Breast epithelium (tissue), 4 donors: Measurements from ENCODE around the gene MAK. TPM values are rescaled to one million over a fixed set of nuclear protein-coding genes. Genes with fewer than 3 reads are reported as not detected.
"Not testable (repeated sequence)": the region's sequence is repeated elsewhere in the genome, so short reads cannot be mapped to it uniquely, and the experiment has no call there.

Experiments used
- DNase-seq, 2 donors: peaks; one replicate each; pipeline ENCODE4 v3.0.0-alpha.2; 2019; ENCODE audit warnings: low spot score in 2 of 2
- H3K27ac ChIP-seq, 2 donors: fragments of 200-600 bp; sonication (generic) in 1 of 2; one replicate each; pipeline ENCODE4 v1.5.1; 2016 to 2019; ENCODE audit warnings: mild to moderate bottlenecking in 1 of 2
- H3K27me3 ChIP-seq, 2 donors: fragments of 200-600 bp; sonication (generic) in 1 of 2; one replicate each; pipeline versions ENCODE4 v1.5.1 to v1.6.0; 2017 to 2019; ENCODE audit warnings: control low read depth in 1 of 2, mild to moderate bottlenecking in 1 of 2
- H3K36me3 ChIP-seq: fragments of 200-600 bp; one replicate; pipeline ENCODE4 v1.5.1; 2019
- H3K4me1 ChIP-seq, 2 donors: fragments of 200-600 bp; sonication (generic); one replicate each; pipeline ENCODE4 v1.5.1; 2016 to 2019; ENCODE audit warnings: control low read depth in 1 of 2
- H3K4me3 ChIP-seq, 3 donors: fragments of 200-600 bp; sonication (generic); 1 replicate in 2 of 3; 2 replicates in 1 of 3; pipeline ENCODE4 v1.5.1; 2016 to 2019; ENCODE audit warnings: mild to moderate bottlenecking in 3 of 3, moderate library complexity in 2 of 3
- H3K9me3 ChIP-seq, 2 donors: fragments of 200-600 bp; sonication (generic) in 1 of 2; one replicate each; pipeline ENCODE4 v1.5.1; 2016 to 2019; ENCODE audit warnings: control low read depth in 1 of 2
- CTCF ChIP-seq, 3 donors: fragments of 450-650 bp; IDR thresholded peaks; one replicate each; pipeline ENCODE4 v1.5.1; 2016 to 2017; ENCODE audit warnings: antibody characterized with exemption in 3 of 3, mild to moderate bottlenecking in 3 of 3, moderate library complexity in 3 of 3
- POLR2A ChIP-seq: fragments of 450-650 bp; IDR thresholded peaks from one replicate; pipeline ENCODE4 v1.6.1; 2016; ENCODE audit warnings: antibody characterized with exemption, mild to moderate bottlenecking, moderate library complexity
- POLR2AphosphoS5 ChIP-seq, 3 donors: sonication (generic); formaldehyde crosslinking; IDR thresholded peaks; one replicate each; pipeline ENCODE4 v1.6.1; 2017; ENCODE audit warnings: antibody characterized with exemption in 3 of 3
- intact Hi-C: fragments of 100-400 bp; cut with DNase I; formaldehyde crosslinking; loops from one replicate; pipeline ENCODE4 v1.15.1; 2023; ENCODE audit warnings: low total_unique reads
- total RNA-seq, 3 donors: library from RNA; depleted of rRNA; stranded (reverse); fragments of >200 nt; gene quantifications; one replicate each; pipeline ENCODE4 v1.1.0, GENCODE V29; 2016

MAK gene
- total RNA-seq, 3 donors from 2014 or later = 0.16 to 0.98 (median 0.59) TPM

GRCh38 chr6:10877012-10877411 is 38.7 kb upstream of the MAK start:
- H3K36me3 ChIP-seq = no peaks in the 10 kb centered on the region
- H3K27me3 ChIP-seq = peaks cover 0 to 13% of the 10 kb centered on the region in 2 donors
- no peaks in the 10 kb centered on the region for H3K4me1 ChIP-seq
- no peak for TF ChIP-seq POLR2A
- no peak for TF ChIP-seq POLR2AphosphoS5 (IDR thresholded peaks at IDR 0.05)
- no peak for TF ChIP-seq CTCF (IDR thresholded peaks at IDR 0.05)
- no peak overlapping the region for H3K4me3 ChIP-seq
- no peak overlapping the region for H3K27ac ChIP-seq
- H3K9me3 ChIP-seq = no peaks in the 10 kb centered on the region
- DNase-seq = no peak
- intact Hi-C loops = no loop called here

- no peaks in the 10 kb centered on the region for H3K9me3 ChIP-seq
- DNase-seq = no peak
- H3K27me3 ChIP-seq = no peaks in the 10 kb centered on the region
- H3K36me3 ChIP-seq = no peaks in the 10 kb centered on the region
- no peak overlapping the region for H3K27ac ChIP-seq
- TF ChIP-seq POLR2A = no peak
- H3K4me1 ChIP-seq = no peaks in the 10 kb centered on the region
- intact Hi-C loops = no loop called here
- H3K4me3 ChIP-seq = no peak overlapping the region
Observed at GRCh38 chr6:10875026-10875425, 36.7 kb upstream of the MAK start.

GRCh38 chr6:10874207-10874606 is 35.9 kb upstream of the MAK start:
- TF ChIP-seq POLR2A (no peak), CTCF (IDR thresholded peaks at IDR 0.05) (no peak), POLR2AphosphoS5 (IDR thresholded peaks at IDR 0.05) (no peak)
- Histone ChIP-seq H3K36me3 (no peaks in the 10 kb centered on the region), H3K4me1 (no peaks in the 10 kb centered on the region), H3K27ac (no peak overlapping the region), H3K27me3 (no peaks in the 10 kb centered on the region), H3K9me3 (no peaks in the 10 kb centered on the region), H3K4me3 (no peak overlapping the region)
- intact Hi-C loops = no loop called here
- no peak for DNase-seq

- intact Hi-C loops = no loop called here
- Histone ChIP-seq H3K27me3 (no peaks in the 10 kb centered on the region), H3K4me3 (no peak overlapping the region), H3K27ac (no peak overlapping the region), H3K36me3 (no peaks in the 10 kb centered on the region), H3K9me3 (no peaks in the 10 kb centered on the region), H3K4me1 (no peaks in the 10 kb centered on the region)
- no peak for TF ChIP-seq CTCF (IDR thresholded peaks at IDR 0.05)
- no peak for TF ChIP-seq POLR2A
- no peak for TF ChIP-seq POLR2AphosphoS5 (IDR thresholded peaks at IDR 0.05)
- no peak for DNase-seq
Observed at GRCh38 chr6:10873374-10873773, 35.0 kb upstream of the MAK start.

GRCh38 chr6:10867952-10868351 is 29.6 kb upstream of the MAK start:
- Histone ChIP-seq H3K27ac (no peak overlapping the region), H3K27me3 (no peaks in the 10 kb centered on the region), H3K4me3 (no peak overlapping the region), H3K4me1 (no peaks in the 10 kb centered on the region), H3K9me3 (no peaks in the 10 kb centered on the region), H3K36me3 (no peaks in the 10 kb centered on the region)
- intact Hi-C loops = no loop called here
- TF ChIP-seq POLR2AphosphoS5 (IDR thresholded peaks at IDR 0.05) = no peak
- DNase-seq = no peak

- not testable (repeated sequence) for H3K27ac ChIP-seq
Observed at GRCh38 chr6:10866709-10867108, 28.4 kb upstream of the MAK start.

GRCh38 chr6:10863031-10863430 is 24.7 kb upstream of the MAK start:
- H3K9me3 ChIP-seq, H3K27ac ChIP-seq, H3K27me3 ChIP-seq, H3K4me1 ChIP-seq, DNase-seq, H3K4me3 ChIP-seq, H3K36me3 ChIP-seq, intact Hi-C loops: not testable (repeated sequence)

More at GRCh38 chr6:10866709-10867108, 28.4 kb upstream of the MAK start:
- H3K4me3 ChIP-seq, H3K27me3 ChIP-seq, intact Hi-C loops, H3K9me3 ChIP-seq, H3K36me3 ChIP-seq, DNase-seq, H3K4me1 ChIP-seq: not testable (repeated sequence)
